ENCODE results near the gene CDH4. TPM values are rescaled to one million over a fixed set of nuclear protein-coding genes. Genes with fewer than 3 reads are reported as not detected.
A peak's percentile ranks its signal among the peaks of the same experiment; 100 is the strongest.

The CDH4 gene
- total and polyA plus RNA-seq, 2 of the 13 experiments (the other 11 are each of a cell fraction or from before 2014, with no cell fraction given): not detected

DNA sequence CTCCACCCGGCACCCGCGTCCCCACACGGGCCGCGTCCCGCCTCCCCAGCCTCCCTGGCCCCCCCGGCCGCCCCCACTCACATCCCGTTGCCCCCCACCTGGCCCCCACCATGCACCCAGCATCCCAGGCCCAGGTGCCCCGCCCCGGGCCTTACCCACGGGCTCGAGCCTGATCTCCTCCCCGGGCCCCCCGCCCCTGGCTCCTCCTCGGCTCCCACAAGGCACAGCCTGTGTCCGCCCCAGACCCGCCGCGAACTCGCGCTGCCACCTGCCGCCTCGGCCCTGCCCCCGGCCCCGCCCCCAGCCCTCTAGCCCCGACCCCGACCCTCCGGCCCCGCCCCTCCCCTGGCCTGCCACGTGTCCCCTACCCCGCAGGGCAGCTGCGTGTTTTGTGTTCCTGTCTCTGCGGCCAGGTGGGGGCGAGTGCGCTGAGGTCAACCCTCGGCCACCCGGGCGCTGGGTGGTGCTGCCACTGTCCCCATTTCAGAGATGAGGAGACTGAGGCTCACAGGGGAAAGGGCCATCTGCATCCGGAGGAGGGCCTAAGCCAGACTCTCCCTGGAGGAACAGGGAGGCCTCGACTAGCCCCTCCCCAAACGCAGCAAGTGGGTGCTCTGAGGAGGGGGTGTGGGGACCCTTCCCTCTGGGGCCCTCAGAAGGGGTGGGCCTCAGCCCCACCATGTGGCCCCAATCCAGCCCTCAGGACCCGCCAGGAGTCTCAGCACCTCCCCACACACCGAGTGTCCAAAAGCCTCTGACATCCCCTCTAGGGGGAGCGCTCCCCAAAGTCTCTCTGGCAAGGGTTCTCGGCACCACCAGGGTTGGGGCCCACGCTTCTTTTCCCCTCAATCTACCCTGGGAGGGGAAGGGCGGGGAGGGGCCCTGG lies 713.8 kb downstream of the CDH4 start (continued):
- TF ChIP-seq TMF1 (CRISPR knock-in tag; IDR thresholded peaks at IDR 0.05; ENCODE audit: low read depth) (no peak), ZNF839 (CRISPR knock-in tag; IDR thresholded peaks at IDR 0.05; ENCODE audit: borderline replicate concordance) (no peak), TBX2 (CRISPR knock-in tag; IDR thresholded peaks at IDR 0.05; ENCODE audit: borderline replicate concordance) (no peak), ZNF629 (CRISPR knock-in tag; conservative IDR thresholded peaks at IDR 0.05) (peak; percentile 100), MAF1 (CRISPR knock-in tag; IDR thresholded peaks at IDR 0.05; ENCODE audit: borderline replicate concordance) (no peak), MED13 (CRISPR knock-in tag; IDR thresholded peaks at IDR 0.05) (no peak), JUN (CRISPR knock-in tag; IDR thresholded peaks at IDR 0.05) (no peak), HDAC2 (CRISPR knock-in tag; IDR thresholded peaks at IDR 0.05) (peak; percentile 85), ZNF160 (CRISPR knock-in tag; IDR thresholded peaks at IDR 0.05) (no peak), ZNF513 (CRISPR knock-in tag; conservative IDR thresholded peaks at IDR 0.05) (no peak), HHEX (CRISPR knock-in tag; IDR thresholded peaks at IDR 0.05) (no peak), MEF2D (CRISPR knock-in tag; IDR thresholded peaks at IDR 0.05) (no peak), ZNF556 (CRISPR knock-in tag; IDR thresholded peaks at IDR 0.05; ENCODE audit: borderline replicate concordance) (no peak), PHF5A (CRISPR knock-in tag; IDR thresholded peaks at IDR 0.05; ENCODE audit: low read depth, unreplicated experiment) (no peak), KMT2A (CRISPR knock-in tag; IDR thresholded peaks at IDR 0.05) (no peak), ZNF207 (IDR thresholded peaks at IDR 0.05; ENCODE audit: borderline replicate concordance) (no peak), SATB2 (CRISPR knock-in tag; IDR thresholded peaks at IDR 0.05) (no peak), SMYD3 (CRISPR knock-in tag; IDR thresholded peaks at IDR 0.05) (no peak), ZNF274 (CRISPR knock-in tag; IDR thresholded peaks at IDR 0.05) (no peak), ZNF597 (CRISPR knock-in tag; IDR thresholded peaks at IDR 0.05) (no peak), FOXK2 (IDR thresholded peaks at IDR 0.05) (no peak), IKZF4 (CRISPR knock-in tag; IDR thresholded peaks at IDR 0.05; ENCODE audit: borderline replicate concordance, low read depth, not compliant biosample characterization) (no peak), FOXO4 (CRISPR knock-in tag; conservative IDR thresholded peaks at IDR 0.05) (no peak), MYC (CRISPR knock-in tag; IDR thresholded peaks at IDR 0.05; ENCODE audit: borderline replicate concordance) (peak; percentile 79; the same call in 1 of the 2 replicates), ZSCAN30 (CRISPR knock-in tag; IDR thresholded peaks at IDR 0.05) (no peak), FOXA3 (CRISPR knock-in tag; IDR thresholded peaks at IDR 0.05) (no peak), ZNF7 (CRISPR knock-in tag; IDR thresholded peaks at IDR 0.05) (no peak), CCAR2 (optimal IDR thresholded peaks at IDR 0.05; ENCODE audit: low read depth, low read length) (no peak)

Data from HepG2 (cell line).